SK-N-SH treated with all-trans-retinoic acid at 6 μM for 48 hours (cell line): Measurements from ENCODE around the gene TRRAP.

Experiments used
- ATAC-seq: fragments of 200-7000 bp; cut with Tn5 transposase; 3 replicates; pipeline ENCODE4 v1.9.1; 2020; ENCODE audit warnings: mild to moderate bottlenecking, moderate library complexity
- ESRRG ChIP-seq: fragments of 250-450 bp; sonication (Bioruptor Pico); IDR thresholded peaks from 2 replicates; pipeline ENCODE4 v1.6.1; 2021; ENCODE audit warnings: mild to moderate bottlenecking
- GLIS3 ChIP-seq: fragments of 250-450 bp; sonication (Bioruptor Pico); IDR thresholded peaks from 2 replicates; pipeline ENCODE4 v1.5.0; 2020; ENCODE audit warnings: mild to moderate bottlenecking, moderate library complexity
- ISL1 ChIP-seq: fragments of 250-450 bp; sonication (Bioruptor Pico); IDR thresholded peaks from 2 replicates; pipeline ENCODE4 v2.1.2; 2022; ENCODE audit warnings: mild to moderate bottlenecking, moderate library complexity
- PPARA ChIP-seq: fragments of 250-450 bp; sonication (Bioruptor Pico); IDR thresholded peaks from 2 replicates; pipeline ENCODE4 v1.5.0; 2020; ENCODE audit warnings: mild to moderate bottlenecking, borderline replicate concordance
- RARB ChIP-seq: fragments of 250-450 bp; sonication (Bioruptor Pico); IDR thresholded peaks from 2 replicates; pipeline ENCODE4 v1.8.0; 2021; ENCODE audit warnings: mild to moderate bottlenecking, moderate library complexity
- TCF4 ChIP-seq: fragments of 250-450 bp; sonication (Bioruptor Pico); IDR thresholded peaks from 2 replicates; pipeline ENCODE4 v1.8.0; 2021; ENCODE audit warnings: mild to moderate bottlenecking, moderate library complexity, borderline replicate concordance
- TOX ChIP-seq: fragments of 250-450 bp; sonication (Bioruptor Pico); IDR thresholded peaks from 2 replicates; pipeline ENCODE4 v1.8.0; 2021; ENCODE audit warnings: mild to moderate bottlenecking, moderate library complexity, borderline replicate concordance
- ZC3H10 ChIP-seq: fragments of 250-450 bp; sonication (Bioruptor Pico); IDR thresholded peaks from 2 replicates; pipeline ENCODE4 v1.5.1; 2021; ENCODE audit warnings: mild to moderate bottlenecking, moderate library complexity
- ZFP3 ChIP-seq: fragments of 250-450 bp; sonication (Bioruptor Pico); IDR thresholded peaks from 2 replicates; pipeline ENCODE4 v1.5.0; 2020; ENCODE audit warnings: mild to moderate bottlenecking, moderate library complexity
- ZFP30 ChIP-seq: fragments of 450-650 bp; formaldehyde crosslinking; IDR thresholded peaks from 2 replicates; pipeline ENCODE4 v1.5.0; 2022; ENCODE audit warnings: mild to moderate bottlenecking, moderate library complexity
- TF ChIP-seq, protein P1 (sequence below): fragments of 250-450 bp; sonication (Bioruptor Pico); IDR thresholded peaks from 2 replicates; pipeline ENCODE4 v1.8.0; 2020; ENCODE audit warnings: mild to moderate bottlenecking, moderate library complexity, borderline replicate concordance
- TF ChIP-seq, protein P2 (sequence below): fragments of 250-450 bp; sonication (Bioruptor Pico); IDR thresholded peaks from 2 replicates; pipeline ENCODE4 v1.8.0; 2021; ENCODE audit warnings: low read depth, mild to moderate bottlenecking, moderate library complexity, borderline replicate concordance
- TF ChIP-seq, protein P3 (sequence below): fragments of 250-450 bp; sonication (Bioruptor Pico); IDR thresholded peaks from 2 replicates; pipeline ENCODE4 v1.5.0; 2020; ENCODE audit warnings: mild to moderate bottlenecking, moderate library complexity
- TF ChIP-seq, protein P4 (sequence below): fragments of 250-450 bp; sonication (Bioruptor Pico); IDR thresholded peaks from 2 replicates; pipeline ENCODE4 v1.5.1; 2020; ENCODE audit warnings: low read depth, mild to moderate bottlenecking, moderate library complexity

The TRRAP gene

DNA sequence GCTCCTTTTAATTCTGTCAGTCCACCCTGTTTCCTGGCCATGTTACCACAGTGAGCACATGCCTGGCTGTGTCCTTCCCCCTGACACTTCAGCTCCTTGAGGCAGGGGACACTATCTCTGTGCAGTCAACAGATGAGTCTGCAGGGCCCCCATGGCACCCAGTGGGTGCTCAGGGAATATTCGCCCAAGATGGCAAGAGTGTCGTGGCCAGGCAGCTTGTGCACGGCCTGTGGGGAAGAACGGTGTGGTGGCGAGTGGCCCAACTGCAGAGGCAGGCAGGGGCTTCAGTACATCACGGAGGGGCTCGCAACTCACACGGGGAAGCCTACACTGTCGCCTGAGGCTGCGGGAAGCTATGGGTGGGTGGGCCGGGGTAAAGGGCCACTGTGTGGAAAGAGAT lies 91.1 kb downstream of the TRRAP start (continued):
- TF ChIP-seq, protein P1, sequence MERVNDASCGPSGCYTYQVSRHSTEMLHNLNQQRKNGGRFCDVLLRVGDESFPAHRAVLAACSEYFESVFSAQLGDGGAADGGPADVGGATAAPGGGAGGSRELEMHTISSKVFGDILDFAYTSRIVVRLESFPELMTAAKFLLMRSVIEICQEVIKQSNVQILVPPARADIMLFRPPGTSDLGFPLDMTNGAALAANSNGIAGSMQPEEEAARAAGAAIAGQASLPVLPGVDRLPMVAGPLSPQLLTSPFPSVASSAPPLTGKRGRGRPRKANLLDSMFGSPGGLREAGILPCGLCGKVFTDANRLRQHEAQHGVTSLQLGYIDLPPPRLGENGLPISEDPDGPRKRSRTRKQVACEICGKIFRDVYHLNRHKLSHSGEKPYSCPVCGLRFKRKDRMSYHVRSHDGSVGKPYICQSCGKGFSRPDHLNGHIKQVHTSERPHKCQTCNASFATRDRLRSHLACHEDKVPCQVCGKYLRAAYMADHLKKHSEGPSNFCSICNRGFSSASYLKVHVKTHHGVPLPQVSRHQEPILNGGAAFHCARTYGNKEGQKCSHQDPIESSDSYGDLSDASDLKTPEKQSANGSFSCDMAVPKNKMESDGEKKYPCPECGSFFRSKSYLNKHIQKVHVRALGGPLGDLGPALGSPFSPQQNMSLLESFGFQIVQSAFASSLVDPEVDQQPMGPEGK (CRISPR knock-in tag), result no peak
- TF ChIP-seq, protein P2, sequence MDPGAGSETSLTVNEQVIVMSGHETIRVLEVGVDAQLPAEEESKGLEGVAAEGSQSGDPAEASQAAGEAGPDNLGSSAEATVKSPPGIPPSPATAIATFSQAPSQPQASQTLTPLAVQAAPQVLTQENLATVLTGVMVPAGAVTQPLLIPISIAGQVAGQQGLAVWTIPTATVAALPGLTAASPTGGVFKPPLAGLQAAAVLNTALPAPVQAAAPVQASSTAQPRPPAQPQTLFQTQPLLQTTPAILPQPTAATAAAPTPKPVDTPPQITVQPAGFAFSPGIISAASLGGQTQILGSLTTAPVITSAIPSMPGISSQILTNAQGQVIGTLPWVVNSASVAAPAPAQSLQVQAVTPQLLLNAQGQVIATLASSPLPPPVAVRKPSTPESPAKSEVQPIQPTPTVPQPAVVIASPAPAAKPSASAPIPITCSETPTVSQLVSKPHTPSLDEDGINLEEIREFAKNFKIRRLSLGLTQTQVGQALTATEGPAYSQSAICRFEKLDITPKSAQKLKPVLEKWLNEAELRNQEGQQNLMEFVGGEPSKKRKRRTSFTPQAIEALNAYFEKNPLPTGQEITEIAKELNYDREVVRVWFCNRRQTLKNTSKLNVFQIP (CRISPR knock-in tag), result no peak
- TF ChIP-seq TCF4 (CRISPR knock-in tag), result no peak

DNA sequence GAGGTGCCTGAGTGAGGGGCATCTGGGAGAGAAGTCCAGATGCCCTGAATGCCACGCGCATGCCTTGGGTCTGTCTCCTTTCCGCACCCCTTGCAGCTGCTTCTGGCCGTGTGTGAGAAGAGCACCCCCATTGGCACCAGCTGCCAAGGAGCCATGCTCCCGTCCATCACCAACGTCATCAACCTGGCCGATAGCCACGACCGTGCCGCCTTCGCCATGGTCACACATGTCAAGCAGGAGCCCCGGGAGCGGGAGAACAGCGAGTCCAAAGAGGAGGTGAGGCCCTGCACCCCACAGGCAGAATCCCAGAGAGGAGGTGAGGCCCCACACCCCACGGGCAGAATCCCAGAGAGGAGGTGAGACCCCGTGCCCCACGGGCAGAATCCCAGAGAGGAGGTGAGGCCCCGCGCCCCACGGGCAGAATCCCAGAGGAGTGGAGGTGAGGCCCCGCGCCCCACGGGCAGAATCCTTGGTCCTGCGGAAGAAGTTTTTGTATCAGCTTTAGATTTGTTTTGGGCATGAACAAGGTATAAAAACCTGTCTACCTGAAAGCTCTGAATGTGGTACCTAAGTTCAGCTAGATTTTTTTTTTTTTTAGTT lies 91.8 kb downstream of the TRRAP start:
- ATAC-seq, result no peak
- TF ChIP-seq RARB (CRISPR knock-in tag) (no peak), PPARA (CRISPR knock-in tag) (no peak), TOX (CRISPR knock-in tag) (no peak)
- TF ChIP-seq, protein P3, sequence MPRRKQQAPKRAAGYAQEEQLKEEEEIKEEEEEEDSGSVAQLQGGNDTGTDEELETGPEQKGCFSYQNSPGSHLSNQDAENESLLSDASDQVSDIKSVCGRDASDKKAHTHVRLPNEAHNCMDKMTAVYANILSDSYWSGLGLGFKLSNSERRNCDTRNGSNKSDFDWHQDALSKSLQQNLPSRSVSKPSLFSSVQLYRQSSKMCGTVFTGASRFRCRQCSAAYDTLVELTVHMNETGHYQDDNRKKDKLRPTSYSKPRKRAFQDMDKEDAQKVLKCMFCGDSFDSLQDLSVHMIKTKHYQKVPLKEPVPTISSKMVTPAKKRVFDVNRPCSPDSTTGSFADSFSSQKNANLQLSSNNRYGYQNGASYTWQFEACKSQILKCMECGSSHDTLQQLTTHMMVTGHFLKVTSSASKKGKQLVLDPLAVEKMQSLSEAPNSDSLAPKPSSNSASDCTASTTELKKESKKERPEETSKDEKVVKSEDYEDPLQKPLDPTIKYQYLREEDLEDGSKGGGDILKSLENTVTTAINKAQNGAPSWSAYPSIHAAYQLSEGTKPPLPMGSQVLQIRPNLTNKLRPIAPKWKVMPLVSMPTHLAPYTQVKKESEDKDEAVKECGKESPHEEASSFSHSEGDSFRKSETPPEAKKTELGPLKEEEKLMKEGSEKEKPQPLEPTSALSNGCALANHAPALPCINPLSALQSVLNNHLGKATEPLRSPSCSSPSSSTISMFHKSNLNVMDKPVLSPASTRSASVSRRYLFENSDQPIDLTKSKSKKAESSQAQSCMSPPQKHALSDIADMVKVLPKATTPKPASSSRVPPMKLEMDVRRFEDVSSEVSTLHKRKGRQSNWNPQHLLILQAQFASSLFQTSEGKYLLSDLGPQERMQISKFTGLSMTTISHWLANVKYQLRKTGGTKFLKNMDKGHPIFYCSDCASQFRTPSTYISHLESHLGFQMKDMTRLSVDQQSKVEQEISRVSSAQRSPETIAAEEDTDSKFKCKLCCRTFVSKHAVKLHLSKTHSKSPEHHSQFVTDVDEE (CRISPR knock-in tag), result no peak
- TF ChIP-seq, protein P2 (CRISPR knock-in tag), result no peak

DNA sequence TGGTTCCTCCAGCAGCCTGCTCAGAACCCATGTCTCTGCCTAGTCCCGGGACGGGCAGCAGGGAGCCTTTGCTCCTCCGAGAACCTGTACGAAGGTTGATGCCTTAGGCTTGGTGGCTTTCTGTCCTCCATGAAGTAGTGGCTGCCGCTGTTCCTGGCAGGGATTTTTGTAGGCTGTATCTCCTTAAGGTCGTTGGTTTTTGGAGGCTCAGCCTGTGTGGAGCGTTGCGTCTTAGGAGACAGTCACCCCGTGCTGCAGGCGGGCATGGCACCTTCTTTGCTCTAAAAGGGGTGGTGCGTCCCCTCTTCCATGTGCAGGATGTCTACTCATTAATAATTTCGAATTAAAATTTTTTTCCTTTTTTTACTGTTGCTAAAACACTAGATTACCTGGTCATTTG lies 92.5 kb downstream of the TRRAP start:
- TF ChIP-seq ZFP30 (CRISPR knock-in tag) (no peak), ESRRG (CRISPR knock-in tag) (no peak), TOX (CRISPR knock-in tag) (no peak), GLIS3 (CRISPR knock-in tag) (no peak), ZFP3 (CRISPR knock-in tag) (no peak), ISL1 (CRISPR knock-in tag) (no peak), RARB (CRISPR knock-in tag) (no peak), ZC3H10 (CRISPR knock-in tag) (no peak)
- TF ChIP-seq, protein P2 (CRISPR knock-in tag), result no peak
- TF ChIP-seq, protein P4, sequence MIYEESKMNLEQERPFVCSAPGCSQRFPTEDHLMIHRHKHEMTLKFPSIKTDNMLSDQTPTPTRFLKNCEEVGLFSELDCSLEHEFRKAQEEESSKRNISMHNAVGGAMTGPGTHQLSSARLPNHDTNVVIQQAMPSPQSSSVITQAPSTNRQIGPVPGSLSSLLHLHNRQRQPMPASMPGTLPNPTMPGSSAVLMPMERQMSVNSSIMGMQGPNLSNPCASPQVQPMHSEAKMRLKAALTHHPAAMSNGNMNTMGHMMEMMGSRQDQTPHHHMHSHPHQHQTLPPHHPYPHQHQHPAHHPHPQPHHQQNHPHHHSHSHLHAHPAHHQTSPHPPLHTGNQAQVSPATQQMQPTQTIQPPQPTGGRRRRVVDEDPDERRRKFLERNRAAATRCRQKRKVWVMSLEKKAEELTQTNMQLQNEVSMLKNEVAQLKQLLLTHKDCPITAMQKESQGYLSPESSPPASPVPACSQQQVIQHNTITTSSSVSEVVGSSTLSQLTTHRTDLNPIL, result no peak
- TF ChIP-seq, protein P3 (CRISPR knock-in tag), result no peak
- ATAC-seq, result no peak
